ENCODE data around the gene PARP9.
A peak's percentile ranks its signal among the peaks of the same experiment; 100 is the strongest.

Gene PARP9

GRCh38 chr3:122560680-122561079 is 3.4 kb downstream of the PARP9 start:
- DNase-seq: peak; percentile 79
- Histone ChIP-seq H3F3A (ENCODE audit: insufficient read depth, low read length) (no peaks in the 10 kb centered on the region), H3K9me2 (replicated peaks; ENCODE audit: insufficient read depth, low read length) (no peaks in the 10 kb centered on the region), H3K36me3 (replicated peaks; ENCODE audit: insufficient read depth, low read length) (no peaks in the 10 kb centered on the region), H4K20me1 (ENCODE audit: insufficient read depth, low read length) (no peaks in the 10 kb centered on the region), H3K79me2 (ENCODE audit: low read length) (no peaks in the 10 kb centered on the region), H2AFZ (ENCODE audit: low read length) (no peak overlapping the region), H3K9ac (ENCODE audit: low read length) (no peak overlapping the region), H3K9me3 (replicated peaks; ENCODE audit: insufficient read depth, low read length) (no peaks in the 10 kb centered on the region), H3K4me2 (ENCODE audit: low read depth, low read length) (no peak overlapping the region), H3K27me3 (replicated peaks; ENCODE audit: insufficient read depth, low read length) (no peaks in the 10 kb centered on the region), H3K27ac (ENCODE audit: low read length) (no peak overlapping the region), H3K4me3 (ENCODE audit: low read length) (no peak overlapping the region), H3K4me1 (ENCODE audit: low read length) (no peaks in the 10 kb centered on the region)
- TF ChIP-seq, protein P1, sequence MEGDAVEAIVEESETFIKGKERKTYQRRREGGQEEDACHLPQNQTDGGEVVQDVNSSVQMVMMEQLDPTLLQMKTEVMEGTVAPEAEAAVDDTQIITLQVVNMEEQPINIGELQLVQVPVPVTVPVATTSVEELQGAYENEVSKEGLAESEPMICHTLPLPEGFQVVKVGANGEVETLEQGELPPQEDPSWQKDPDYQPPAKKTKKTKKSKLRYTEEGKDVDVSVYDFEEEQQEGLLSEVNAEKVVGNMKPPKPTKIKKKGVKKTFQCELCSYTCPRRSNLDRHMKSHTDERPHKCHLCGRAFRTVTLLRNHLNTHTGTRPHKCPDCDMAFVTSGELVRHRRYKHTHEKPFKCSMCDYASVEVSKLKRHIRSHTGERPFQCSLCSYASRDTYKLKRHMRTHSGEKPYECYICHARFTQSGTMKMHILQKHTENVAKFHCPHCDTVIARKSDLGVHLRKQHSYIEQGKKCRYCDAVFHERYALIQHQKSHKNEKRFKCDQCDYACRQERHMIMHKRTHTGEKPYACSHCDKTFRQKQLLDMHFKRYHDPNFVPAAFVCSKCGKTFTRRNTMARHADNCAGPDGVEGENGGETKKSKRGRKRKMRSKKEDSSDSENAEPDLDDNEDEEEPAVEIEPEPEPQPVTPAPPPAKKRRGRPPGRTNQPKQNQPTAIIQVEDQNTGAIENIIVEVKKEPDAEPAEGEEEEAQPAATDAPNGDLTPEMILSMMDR (IDR thresholded peaks at IDR 0.05; ENCODE audit: low read length): peak; percentile 65
- TF ChIP-seq EZH2 (optimal IDR thresholded peaks at IDR 0.05; ENCODE audit: low read depth, low read length) (no peak), EZH2phosphoT487 (IDR thresholded peaks at IDR 0.05; ENCODE audit: low read length) (no peak)

DNA sequence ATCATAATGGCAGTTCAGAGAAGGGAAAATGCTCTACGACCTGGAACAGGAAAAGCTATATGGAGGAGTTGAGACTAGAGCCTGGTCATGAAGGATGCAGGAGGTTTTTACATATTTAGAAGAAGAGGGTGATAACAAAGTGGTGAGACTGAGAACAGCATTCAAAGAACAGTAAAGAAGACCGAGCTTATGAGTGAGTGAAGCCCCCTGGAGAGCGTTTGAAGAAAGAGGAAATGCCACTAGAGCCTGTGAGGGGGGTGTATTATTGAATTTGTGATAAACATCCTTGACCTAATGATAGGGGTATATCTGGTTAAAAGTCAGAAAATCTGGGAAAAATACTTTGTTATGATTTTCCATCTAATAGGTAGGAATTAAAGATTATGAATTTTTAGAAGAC is 4.2 kb downstream of the PARP9 start:
- Histone ChIP-seq H3K9me2 (replicated peaks; ENCODE audit: insufficient read depth, low read length) (no peaks in the 10 kb centered on the region), H3K79me2 (ENCODE audit: low read length) (no peaks in the 10 kb centered on the region), H3K4me2 (ENCODE audit: low read depth, low read length) (no peak overlapping the region), H3K27me3 (replicated peaks; ENCODE audit: insufficient read depth, low read length) (no peaks in the 10 kb centered on the region), H3K9ac (ENCODE audit: low read length) (no peak overlapping the region), H3K9me3 (replicated peaks; ENCODE audit: insufficient read depth, low read length) (no peaks in the 10 kb centered on the region), H4K20me1 (ENCODE audit: insufficient read depth, low read length) (no peaks in the 10 kb centered on the region), H3F3A (ENCODE audit: insufficient read depth, low read length) (no peaks in the 10 kb centered on the region), H3K27ac (ENCODE audit: low read length) (no peak overlapping the region), H2AFZ (ENCODE audit: low read length) (no peak overlapping the region), H3K4me3 (ENCODE audit: low read length) (no peak overlapping the region), H3K36me3 (replicated peaks; ENCODE audit: insufficient read depth, low read length) (no peaks in the 10 kb centered on the region), H3K4me1 (ENCODE audit: low read length) (no peaks in the 10 kb centered on the region)
- TF ChIP-seq EZH2phosphoT487 (IDR thresholded peaks at IDR 0.05; ENCODE audit: low read length) (no peak), EZH2 (optimal IDR thresholded peaks at IDR 0.05; ENCODE audit: low read depth, low read length) (no peak)
- no peak for DNase-seq

DNA sequence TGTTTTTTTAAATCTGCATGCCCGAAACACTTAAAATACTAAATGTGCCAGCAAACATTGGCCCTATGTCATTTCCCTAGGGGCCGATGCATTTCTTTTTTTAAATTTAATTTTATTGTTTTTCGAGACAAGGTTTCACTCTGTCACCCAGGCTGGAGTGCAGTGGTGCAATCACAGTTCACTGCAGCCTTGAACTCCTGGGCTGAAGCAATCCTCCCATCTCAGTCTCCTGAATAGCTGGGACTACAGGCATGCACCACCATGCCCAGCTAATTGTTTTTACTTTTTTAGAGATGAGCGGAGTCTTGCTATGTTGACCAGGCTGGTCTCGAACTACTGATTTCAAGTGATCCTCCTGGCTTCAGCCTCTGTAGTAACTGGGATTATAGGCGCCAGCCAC is 5.5 kb downstream of the PARP9 start:
- Histone ChIP-seq H3K9ac (ENCODE audit: low read length) (no peak overlapping the region), H3K27ac (ENCODE audit: low read length) (no peak overlapping the region), H2AFZ (ENCODE audit: low read length) (no peak overlapping the region), H3K27me3 (replicated peaks; ENCODE audit: insufficient read depth, low read length) (no peaks in the 10 kb centered on the region), H3K4me3 (ENCODE audit: low read length) (no peak overlapping the region), H3K4me1 (ENCODE audit: low read length) (no peaks in the 10 kb centered on the region), H3K9me3 (replicated peaks; ENCODE audit: insufficient read depth, low read length) (no peaks in the 10 kb centered on the region), H3K9me2 (replicated peaks; ENCODE audit: insufficient read depth, low read length) (no peaks in the 10 kb centered on the region), H4K20me1 (ENCODE audit: insufficient read depth, low read length) (no peaks in the 10 kb centered on the region), H3K36me3 (replicated peaks; ENCODE audit: insufficient read depth, low read length) (no peaks in the 10 kb centered on the region), H3F3A (ENCODE audit: insufficient read depth, low read length) (no peaks in the 10 kb centered on the region), H3K4me2 (ENCODE audit: low read depth, low read length) (no peak overlapping the region), H3K79me2 (ENCODE audit: low read length) (no peaks in the 10 kb centered on the region)
- no peak for DNase-seq
- no peak for TF ChIP-seq EZH2phosphoT487 (IDR thresholded peaks at IDR 0.05; ENCODE audit: low read length)
- TF ChIP-seq, protein P1 (IDR thresholded peaks at IDR 0.05; ENCODE audit: low read length): no peak
- TF ChIP-seq EZH2 (optimal IDR thresholded peaks at IDR 0.05; ENCODE audit: low read depth, low read length): no peak

DNA sequence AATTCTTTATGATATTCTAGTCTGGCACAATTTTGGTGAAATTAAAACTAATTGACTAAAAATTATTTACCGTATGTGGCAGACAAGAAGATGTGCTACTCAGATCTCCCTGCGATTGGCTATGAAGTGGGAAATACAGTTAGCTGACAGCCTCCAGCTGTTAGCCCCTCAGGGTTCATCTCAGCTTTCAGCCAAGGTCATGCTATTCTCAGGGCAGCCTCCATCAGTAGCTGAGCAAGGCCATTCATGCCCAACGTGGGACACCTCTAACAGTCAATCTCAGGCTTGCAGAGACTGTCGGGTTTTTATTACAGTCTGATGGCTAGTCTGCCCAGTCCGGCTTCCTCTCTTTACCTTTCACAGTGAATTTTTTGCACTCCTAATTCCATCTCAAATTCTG is 6.7 kb downstream of the PARP9 start:
- Histone ChIP-seq H3K27ac (ENCODE audit: low read length) (no peak overlapping the region), H3K4me2 (ENCODE audit: low read depth, low read length) (no peak overlapping the region), H3K9me2 (replicated peaks; ENCODE audit: insufficient read depth, low read length) (no peaks in the 10 kb centered on the region), H3K79me2 (ENCODE audit: low read length) (no peaks in the 10 kb centered on the region), H3K9ac (ENCODE audit: low read length) (no peak overlapping the region), H3K9me3 (replicated peaks; ENCODE audit: insufficient read depth, low read length) (no peaks in the 10 kb centered on the region), H3K4me1 (ENCODE audit: low read length) (no peaks in the 10 kb centered on the region), H3F3A (ENCODE audit: insufficient read depth, low read length) (no peaks in the 10 kb centered on the region), H2AFZ (ENCODE audit: low read length) (no peak overlapping the region), H3K36me3 (replicated peaks; ENCODE audit: insufficient read depth, low read length) (no peaks in the 10 kb centered on the region), H4K20me1 (ENCODE audit: insufficient read depth, low read length) (no peaks in the 10 kb centered on the region), H3K27me3 (replicated peaks; ENCODE audit: insufficient read depth, low read length) (no peaks in the 10 kb centered on the region), H3K4me3 (ENCODE audit: low read length) (no peak overlapping the region)
- DNase-seq: no peak
- TF ChIP-seq EZH2 (optimal IDR thresholded peaks at IDR 0.05; ENCODE audit: low read depth, low read length) (no peak), EZH2phosphoT487 (IDR thresholded peaks at IDR 0.05; ENCODE audit: low read length) (no peak)
- TF ChIP-seq, protein P1 (IDR thresholded peaks at IDR 0.05; ENCODE audit: low read length): no peak

Data from MM.1S (cell line).